HG03575 (cell line): ENCODE measurements around the gene TNNI3K.

ENCODE experiments used
- ATAC-seq: cut with Tn5 transposase; IDR thresholded peaks from one replicate; pipeline ENCODE4 v1.9.1; 2021; ENCODE audit not compliant: unreplicated experiment, insufficient number of reproducible peaks, low FRiP score; ENCODE audit errors: extremely low read depth

TNNI3K gene

GRCh38 chr1:74470251-74470650 is 235.1 kb downstream of the TNNI3K start:
- ATAC-seq = no peak

- no peak for ATAC-seq
Measured at GRCh38 chr1:74470936-74471335, 235.7 kb downstream of the TNNI3K start.

- ATAC-seq = no peak
Measured at GRCh38 chr1:74471470-74471869, 236.3 kb downstream of the TNNI3K start.

GRCh38 chr1:74474585-74474984 is 239.4 kb downstream of the TNNI3K start:
- ATAC-seq = no peak

- no peak for ATAC-seq
Measured at GRCh38 chr1:74478979-74479378, 243.8 kb downstream of the TNNI3K start.

- no peak for ATAC-seq
Measured at GRCh38 chr1:74480068-74480467, 244.9 kb downstream of the TNNI3K start.

- no peak for ATAC-seq
Measured at GRCh38 chr1:74481607-74482006, 246.4 kb downstream of the TNNI3K start.

GRCh38 chr1:74485622-74486021 is 250.4 kb downstream of the TNNI3K start:
- ATAC-seq = no peak

GRCh38 chr1:74486036-74486435 is 250.8 kb downstream of the TNNI3K start:
- ATAC-seq = no peak

GRCh38 chr1:74496669-74497068 is 261.5 kb downstream of the TNNI3K start:
- ATAC-seq = no peak

- ATAC-seq = no peak
Measured at GRCh38 chr1:74498901-74499300, 263.7 kb downstream of the TNNI3K start.

GRCh38 chr1:74502432-74502831 is 267.2 kb downstream of the TNNI3K start:
- no peak for ATAC-seq

- ATAC-seq = no peak
Measured at GRCh38 chr1:74502858-74503257, 267.7 kb downstream of the TNNI3K start.

GRCh38 chr1:74504125-74504932 is 269.1 kb downstream of the TNNI3K start:
- ATAC-seq = no peak

GRCh38 chr1:74504933-74505512 is 269.8 kb downstream of the TNNI3K start:
- ATAC-seq = no peak

- no peak for ATAC-seq
Measured at GRCh38 chr1:74505928-74506710, 270.9 kb downstream of the TNNI3K start.

- no peak for ATAC-seq
Measured at GRCh38 chr1:74508449-74508848, 273.3 kb downstream of the TNNI3K start.

- no peak for ATAC-seq
Measured at GRCh38 chr1:74512170-74512915, 277.2 kb downstream of the TNNI3K start, which contains the start of gene LRRC53. Gene LRRC53 (minus strand): TSS chr1:74512611. CDS start chr1:74483349, 29,262 bp downstream.
